SU-DHL-6 (cell line): ENCODE results near the gene SCN5A.

Source experiments
- CTCF ChIP-seq: fragments of 200-600 bp; sonication (generic); IDR thresholded peaks from one replicate; pipeline ENCODE4 v1.5.1; 2017; ENCODE audit warnings: antibody characterized with exemption, mild to moderate bottlenecking, low read length, moderate library complexity; ENCODE audit not compliant: insufficient read depth, poor library complexity, severe bottlenecking
- EZH2phosphoT487 ChIP-seq: fragments of 200-600 bp; sonication (generic), shearing (Covaris generic); conservative IDR thresholded peaks from 2 replicates; pipeline ENCODE4 v1.6.1; 2018; ENCODE audit warnings: mild to moderate bottlenecking, antibody characterized with exemption, low read length, moderate library complexity, mixed read lengths

- TF ChIP-seq CTCF (no peak), EZH2phosphoT487 (no peak)
These were observed 95.2 kb downstream of the SCN5A start for GRCh38 chr3:38554127-38554827.
